ENCODE results near the gene SSX3. TPM values are rescaled to one million over a fixed set of nuclear protein-coding genes. Genes with fewer than 3 reads are reported as not detected.
"Not testable (repeated sequence)": the region's sequence is repeated elsewhere in the genome, so short reads cannot be mapped to it uniquely, and the experiment has no call there.

The SSX3 gene
- total and polyA plus RNA-seq, 2 of the 8 experiments (the other 6 are each of a cell fraction or from before 2014, with no cell fraction given), result not detected

DNA sequence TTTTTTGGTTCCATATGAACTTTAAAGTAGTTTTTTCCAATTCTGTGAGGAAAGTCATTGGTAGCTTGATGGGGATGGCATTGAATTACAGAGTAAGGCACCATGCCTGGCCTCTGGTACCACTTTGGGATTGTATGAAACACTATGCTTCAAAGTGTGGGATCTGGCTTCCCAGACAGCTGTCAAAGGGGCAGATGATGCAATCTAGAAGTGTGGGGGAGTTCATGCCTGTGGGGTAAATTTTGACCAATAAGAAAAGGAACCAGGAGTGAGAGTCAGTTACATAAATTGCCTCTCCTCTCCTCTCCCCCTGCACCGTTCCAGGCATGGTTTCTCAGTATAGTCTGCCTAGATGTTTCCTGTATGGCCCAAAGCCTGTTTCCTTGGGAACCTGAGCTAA, 41.3 kb upstream of the SSX3 start:
- H2AK5ac ChIP-seq (ENCODE audit: low read depth, low read length); H2BK5ac ChIP-seq (ENCODE audit: low read depth, low read length); H3K23me2 ChIP-seq (ENCODE audit: low read depth, low read length); H3K56ac ChIP-seq (replicated peaks; ENCODE audit: insufficient read length, low read depth, low read length); FAIRE-seq; H2AFZ ChIP-seq (ENCODE audit: low read length); H2BK12ac ChIP-seq (ENCODE audit: low read depth, low read length); H3K4me1 ChIP-seq (replicated peaks in 1 of 4; ENCODE audit: control insufficient read depth in 3 of 4, insufficient read depth in 4 of 4, low read length in 3 of 4); H2BK20ac ChIP-seq (ENCODE audit: low read length); POLR2A ChIA-PET (ENCODE audit: partially characterized antibody); H3K4me3 ChIP-seq (ENCODE audit: extremely low read depth in 1 of 4, insufficient read depth in 2 of 4, low read depth in 3 of 4, low read length in 4 of 4); H3K4ac ChIP-seq (replicated peaks; ENCODE audit: insufficient read length, low read depth, low read length); CTCF ChIA-PET (ENCODE audit: partially characterized antibody); H2BK15ac ChIP-seq (ENCODE audit: low read length); H4K5ac ChIP-seq (ENCODE audit: insufficient read length, low read depth, low read length); H3K27ac ChIP-seq (ENCODE audit: low read depth, low read length); H3K23ac ChIP-seq (ENCODE audit: insufficient read length); H3K27me3 ChIP-seq (replicated peaks in 1 of 4; ENCODE audit: control insufficient read depth in 3 of 4, extremely low read depth in 1 of 4, insufficient read depth in 3 of 4, low read length in 3 of 4); H3K9ac ChIP-seq (replicated peaks in 1 of 4; ENCODE audit: extremely low read depth in 1 of 4, low read depth in 3 of 4, low read length in 3 of 4); H3K79me1 ChIP-seq (ENCODE audit: low read depth, low read length); H3K14ac ChIP-seq (ENCODE audit: insufficient read length); DNase-seq (ENCODE audit: low read depth in 1 of 2, low spot score in 2 of 2); H3K79me2 ChIP-seq (ENCODE audit: control insufficient read depth in 1 of 2, insufficient read depth in 2 of 2, low read length in 2 of 2); H4K91ac ChIP-seq (replicated peaks; ENCODE audit: insufficient read length, low read length); H3K36me3 ChIP-seq (ENCODE audit: control insufficient read depth in 2 of 4, insufficient read depth in 4 of 4, low read length in 3 of 4); H4K20me1 ChIP-seq (replicated peaks in 1 of 2; ENCODE audit: control insufficient read depth in 1 of 2, insufficient read depth in 2 of 2, low read length in 2 of 2); H3K4me2 ChIP-seq (ENCODE audit: insufficient read depth in 1 of 2, low read depth in 2 of 2, low read length in 2 of 2); H3K9me3 ChIP-seq (ENCODE audit: insufficient read depth in 2 of 2, low read depth in 1 of 2, low read length in 1 of 2); H3K18ac ChIP-seq (ENCODE audit: extremely low read depth, low read length); H4K8ac ChIP-seq (ENCODE audit: extremely low read depth, insufficient read depth, low read length); H2BK120ac ChIP-seq (replicated peaks; ENCODE audit: low read depth, low read length): not testable (repeated sequence)
- 83% methylated on average over 1 of the region's 1 CpG; no CpG with 5 or more reads in 1 of the 2 experiments for WGBS, 2 experiments (ENCODE audit: extremely low coverage in 1 of 2, insufficient coverage in 1 of 2, insufficient read length in 1 of 2, insufficient replicate concordance in 2 of 2, low coverage in 1 of 2, low lambda C conversion rate in 2 of 2, missing lambda C conversion rate in 1 of 2)

DNA sequence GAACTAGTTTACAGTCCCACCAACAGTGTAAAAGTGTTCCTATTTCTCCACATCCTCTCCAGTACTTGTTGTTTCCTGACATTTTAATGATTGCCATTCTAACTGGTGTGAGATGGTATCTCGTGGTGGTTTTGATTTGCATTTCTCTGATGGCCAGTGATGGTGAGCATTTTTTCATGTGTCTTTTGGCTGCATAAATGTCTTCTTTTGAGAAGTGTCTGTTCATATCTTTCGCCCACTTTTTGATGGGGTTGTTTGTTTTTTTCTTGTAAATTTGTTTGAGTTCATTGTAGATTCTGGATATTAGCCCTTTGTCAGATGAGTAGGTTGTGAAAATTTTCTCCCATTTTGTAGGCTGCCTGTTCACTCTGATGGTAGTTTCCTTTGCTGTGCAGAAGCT, 40.4 kb upstream of the SSX3 start:
- H4K20me1 ChIP-seq (replicated peaks in 1 of 2; ENCODE audit: control insufficient read depth in 1 of 2, insufficient read depth in 2 of 2, low read length in 2 of 2); H4K8ac ChIP-seq (ENCODE audit: extremely low read depth, insufficient read depth, low read length); DNase-seq (ENCODE audit: low read depth in 1 of 2, low spot score in 2 of 2); H3K23ac ChIP-seq (ENCODE audit: insufficient read length); H3K9ac ChIP-seq (replicated peaks in 1 of 4; ENCODE audit: extremely low read depth in 1 of 4, low read depth in 3 of 4, low read length in 3 of 4); H3K4ac ChIP-seq (replicated peaks; ENCODE audit: insufficient read length, low read depth, low read length); H2BK120ac ChIP-seq (replicated peaks; ENCODE audit: low read depth, low read length); H2BK12ac ChIP-seq (ENCODE audit: low read depth, low read length); H4K5ac ChIP-seq (ENCODE audit: insufficient read length, low read depth, low read length); H3K9me3 ChIP-seq (ENCODE audit: insufficient read depth in 2 of 2, low read depth in 1 of 2, low read length in 1 of 2); H3K14ac ChIP-seq (ENCODE audit: insufficient read length); H3K23me2 ChIP-seq (ENCODE audit: low read depth, low read length); H3K27me3 ChIP-seq (replicated peaks in 1 of 4; ENCODE audit: control insufficient read depth in 3 of 4, extremely low read depth in 1 of 4, insufficient read depth in 3 of 4, low read length in 3 of 4); H3K79me2 ChIP-seq (ENCODE audit: control insufficient read depth in 1 of 2, insufficient read depth in 2 of 2, low read length in 2 of 2); H2BK5ac ChIP-seq (ENCODE audit: low read depth, low read length); H3K27ac ChIP-seq (ENCODE audit: low read depth, low read length); H2BK20ac ChIP-seq (ENCODE audit: low read length); H4K91ac ChIP-seq (replicated peaks; ENCODE audit: insufficient read length, low read length); H2BK15ac ChIP-seq (ENCODE audit: low read length); H2AK5ac ChIP-seq (ENCODE audit: low read depth, low read length); H3K4me2 ChIP-seq (ENCODE audit: insufficient read depth in 1 of 2, low read depth in 2 of 2, low read length in 2 of 2); H2AFZ ChIP-seq (ENCODE audit: low read length); POLR2A ChIA-PET (ENCODE audit: partially characterized antibody); H3K4me3 ChIP-seq (ENCODE audit: extremely low read depth in 1 of 4, insufficient read depth in 2 of 4, low read depth in 3 of 4, low read length in 4 of 4); H3K56ac ChIP-seq (replicated peaks; ENCODE audit: insufficient read length, low read depth, low read length); FAIRE-seq; CTCF ChIA-PET (ENCODE audit: partially characterized antibody); H3K4me1 ChIP-seq (replicated peaks in 1 of 4; ENCODE audit: control insufficient read depth in 3 of 4, insufficient read depth in 4 of 4, low read length in 3 of 4); H3K79me1 ChIP-seq (ENCODE audit: low read depth, low read length); H3K36me3 ChIP-seq (ENCODE audit: control insufficient read depth in 2 of 4, insufficient read depth in 4 of 4, low read length in 3 of 4); H3K18ac ChIP-seq (ENCODE audit: extremely low read depth, low read length): not testable (repeated sequence)
- WGBS, 2 experiments (ENCODE audit: extremely low coverage in 1 of 2, insufficient coverage in 1 of 2, insufficient read length in 1 of 2, insufficient replicate concordance in 2 of 2, low coverage in 1 of 2, low lambda C conversion rate in 2 of 2, missing lambda C conversion rate in 1 of 2), result 60% methylated on average over 1 of the region's 2 CpGs; no CpG with 5 or more reads in 1 of the 2 experiments

Data from H1 (cell line).